Motor neuron (in vitro differentiated cells): ENCODE measurements around the gene UACA. TPM values are rescaled to one million over a fixed set of nuclear protein-coding genes. Genes with fewer than 3 reads are reported as not detected.
"Not testable (repeated sequence)": the region's sequence is repeated elsewhere in the genome, so short reads cannot be mapped to it uniquely, and the experiment has no call there.

Source experiments
- ATAC-seq, 8 experiments: fragments of 200-7000 bp; cut with Tn5 transposase; replicated peaks in 6 of 8; 2 replicates each; pipeline ENCODE4 v1.8.0; 2021; ENCODE audit warnings: mild to moderate bottlenecking in 8 of 8, moderate library complexity in 8 of 8
- H3K27ac ChIP-seq, 2 donors: fragments of 250-450 bp; sonication (Bioruptor Pico); 2 replicates each; pipeline ENCODE4 v1.9.0; 2021; ENCODE audit warnings: antibody characterized with exemption in 2 of 2, mild to moderate bottlenecking in 2 of 2, moderate library complexity in 1 of 2
- H3K4me1 ChIP-seq, 2 donors: fragments of 250-450 bp; sonication (Bioruptor Pico); replicated peaks in 1 of 2; 2 replicates each; pipeline ENCODE4 v1.6.1; 2021; ENCODE audit warnings: antibody characterized with exemption in 2 of 2, mild to moderate bottlenecking in 2 of 2, moderate library complexity in 1 of 2
- H3K4me3 ChIP-seq, 5 donors: fragments of 250-450 bp; sonication (Bioruptor Pico); 2 replicates each; pipeline ENCODE4 v1.9.0; 2021; ENCODE audit warnings: antibody characterized with exemption in 5 of 5, mild to moderate bottlenecking in 5 of 5, moderate library complexity in 4 of 5
- WGBS, 10 experiments: fragments of 450-650 bp; shearing (Covaris generic); methylation state at CpG; one replicate each; pipeline ENCODE4 v1.0.0; 2022; 5-methylcytosine and 5-hydroxymethylcytosine counted together
- in situ Hi-C, 9 experiments: fragments of 400-800 bp; cut with MboI; loops; one replicate each; pipeline ENCODE4 v1.15.0; 2021; ENCODE audit warnings: low sequenced_read_pairs in 9 of 9, low pct_unique_long_range_greater_than_20kb in 2 of 9; ENCODE audit not compliant: unreplicated experiment in 9 of 9
- total RNA-seq, 8 experiments: library from RNA; unstranded; fragments of 300-600 nt; gene quantifications; 2 replicates each; pipeline versions ENCODE4 v1.2.3 to v1.2.4, GENCODE V29; 2022

The UACA gene
- total RNA-seq, result 10 to 100 TPM in 4 of 8 experiments, 1 to 10 TPM in 4; 4.0 to 93.6 (median 15.6) TPM

- Histone ChIP-seq H3K27ac (no peak within 1 kb of the TSS), H3K4me1 (peaks cover 0 to 3% of the 10 kb centered on the region in 2 donors), H3K4me3 (peak within 1 kb of the TSS; percentile 52 to 95 (median 72))
- in situ Hi-C loops, result no loop called here
- peak; percentile 90 to 98 (median 97) for ATAC-seq
- WGBS, 10 experiments, result 0 to 20% (median 0%) methylated on average over 1 to 17 of the region's 79 CpGs; no CpG with 5 or more reads in 2 of the 10 experiments
These were observed at the start of gene UACA for GRCh38 chr15:70763120-70763949. TSS of gene UACA (minus strand) at chr15:70763558. CDS start at chr15:70763407, 151 bp downstream.

GRCh38 chr15:70812827-70813364, 49.5 kb upstream of the UACA start:
- in situ Hi-C loops, result no loop called here
- Histone ChIP-seq H3K27ac (no peak overlapping the region), H3K4me3 (no peak overlapping the region), H3K4me1 (no peaks in the 10 kb centered on the region)
- peak in 1 of 8 experiments; percentile 20 for ATAC-seq
- 17 to 100% (median 60%) methylated on average over 1 to 3 of the region's 4 CpGs; no CpG with 5 or more reads in 4 of the 10 experiments for WGBS, 10 experiments

- in situ Hi-C loops, result no loop called here
- Histone ChIP-seq H3K27ac (no peak overlapping the region), H3K4me1 (no peaks in the 10 kb centered on the region), H3K4me3 (no peak overlapping the region)
- WGBS, 10 experiments, result 33 to 96% (median 82%) methylated on average over 1 to 5 of the region's 9 CpGs; no CpG with 5 or more reads in 4 of the 10 experiments
- ATAC-seq, result no peak
These were observed 47.7 kb upstream of the UACA start for GRCh38 chr15:70810916-70811578.

- Histone ChIP-seq H3K27ac (no peak overlapping the region), H3K4me1 (no peaks in the 10 kb centered on the region), H3K4me3 (no peak overlapping the region)
- WGBS, 10 experiments, result 72 to 100% (median 89%) methylated on average over 1 to 6 of the region's 9 CpGs
- no peak for ATAC-seq
- in situ Hi-C loops, result loop anchor here in 1 of 9 experiments (10.0 kb wide), 1 partner anchor 122 kb away; no protein-coding TSS in a partner anchor
These were observed 43.8 kb upstream of the UACA start for GRCh38 chr15:70806992-70807712.

GRCh38 chr15:70804388-70804787, 41.0 kb upstream of the UACA start:
- H3K27ac ChIP-seq, ATAC-seq, H3K4me1 ChIP-seq, H3K4me3 ChIP-seq: not testable (repeated sequence)
- 85 to 93% (median 91%) methylated on average over 3 to 7 of the region's 9 CpGs; no CpG with 5 or more reads in 4 of the 10 experiments for WGBS, 10 experiments
- in situ Hi-C loops, result loop anchor here in 1 of 9 experiments (10.0 kb wide), 1 partner anchor 120 kb away; no protein-coding TSS in a partner anchor

GRCh38 chr15:70802629-70803028, 39.3 kb upstream of the UACA start:
- no peak overlapping the region for H3K4me3 ChIP-seq
- 10 to 100% (median 72%) methylated on average over 1 to 4 of the region's 4 CpGs; no CpG with 5 or more reads in 2 of the 10 experiments for WGBS, 10 experiments
- H3K27ac ChIP-seq, result no peak overlapping the region
- in situ Hi-C loops, result loop anchor here in 1 of 9 experiments (10.0 kb wide), 1 partner anchor 118 kb away; no protein-coding TSS in a partner anchor
- no peak for ATAC-seq
- H3K4me1 ChIP-seq, result no peaks in the 10 kb centered on the region

- 92 to 100% (median 100%) methylated on average over 1 to 4 of the region's 5 CpGs; no CpG with 5 or more reads in 3 of the 10 experiments for WGBS, 10 experiments
- Histone ChIP-seq H3K4me3 (no peak overlapping the region), H3K4me1 (no peaks in the 10 kb centered on the region), H3K27ac (no peak overlapping the region)
- no peak for ATAC-seq
- in situ Hi-C loops, result loop anchor here in 1 of 9 experiments (10.0 kb wide), 1 partner anchor 116 kb away; no protein-coding TSS in a partner anchor
These were observed 37.8 kb upstream of the UACA start for GRCh38 chr15:70801109-70801508.

- ATAC-seq, result peak in 2 of 8 experiments; percentile 14 to 55
- H3K27ac ChIP-seq, result no peak overlapping the region
- H3K4me1 ChIP-seq, result no peaks in the 10 kb centered on the region
- H3K4me3 ChIP-seq, result no peak overlapping the region
- in situ Hi-C loops, result loop anchor here in 1 of 9 experiments (10.0 kb wide), 1 partner anchor 115 kb away; no protein-coding TSS in a partner anchor
- 33 to 80% (median 74%) methylated on average over 1 to 6 of the region's 9 CpGs; no CpG with 5 or more reads in 2 of the 10 experiments for WGBS, 10 experiments
These were observed 36.5 kb upstream of the UACA start for GRCh38 chr15:70799667-70800450.

GRCh38 chr15:70797464-70797863, 34.1 kb upstream of the UACA start:
- WGBS, 10 experiments, result 27 to 100% (median 87%) methylated on average over 1 to 5 of the region's 5 CpGs; no CpG with 5 or more reads in 3 of the 10 experiments
- ATAC-seq, result no peak
- no peaks in the 10 kb centered on the region for H3K4me1 ChIP-seq

GRCh38 chr15:70796516-70797310, 33.4 kb upstream of the UACA start:
- no peak overlapping the region for H3K27ac ChIP-seq
- in situ Hi-C loops, result no loop called here
- no peaks in the 10 kb centered on the region for H3K4me1 ChIP-seq
- 50 to 94% (median 84%) methylated on average over 1 to 7 of the region's 14 CpGs; no CpG with 5 or more reads in 1 of the 10 experiments for WGBS, 10 experiments
- no peak overlapping the region for H3K4me3 ChIP-seq
- ATAC-seq, result no peak

More at GRCh38 chr15:70797464-70797863, 34.1 kb upstream of the UACA start:
- Histone ChIP-seq H3K4me3 (no peak overlapping the region), H3K27ac (no peak overlapping the region)
- in situ Hi-C loops, result no loop called here

- Histone ChIP-seq H3K27ac (no peak overlapping the region), H3K4me3 (no peak overlapping the region), H3K4me1 (no peaks in the 10 kb centered on the region)
- ATAC-seq, result peak in 3 of 8 experiments; percentile 33 to 95 (median 94)
- in situ Hi-C loops, result no loop called here
- WGBS, 10 experiments, result 0 to 100% (median 79%) methylated on average over 1 to 2 of the region's 2 CpGs; no CpG with 5 or more reads in 4 of the 10 experiments
These were observed 31.9 kb upstream of the UACA start for GRCh38 chr15:70795311-70795665.
